Calu3 (cell line): Measurements from ENCODE around the gene ZNF791. TPM values are rescaled to one million over a fixed set of nuclear protein-coding genes. Genes with fewer than 3 reads are reported as not detected.

Experiments used
- BruUV-seq: library from RNA; stranded (reverse); fragments of 400-500 nt; replicated peaks from 2 replicates; lab custom pipeline; 2021; lab: Mats Ljungman, UMichigan
- CTCF ChIA-PET: fragments of 300-600 bp; sonication (Branson Sonifier 250); formaldehyde crosslinking; loops from one replicate; lab custom pipeline; 2022; ENCODE audit warnings: antibody characterized with exemption; lab: Charles Lee
- DNase-seq: peaks from one replicate; pipeline ENCODE4 v3.0.0; 2022
- H3K27ac Mint-ChIP-seq: one replicate; pipeline ENCODE4 v1.8.0; 2022; ENCODE audit warnings: mixed read lengths; ENCODE audit not compliant: unreplicated experiment
- H3K27me3 Mint-ChIP-seq: one replicate; pipeline ENCODE4 v1.8.0; 2022; ENCODE audit warnings: mixed read lengths; ENCODE audit not compliant: unreplicated experiment
- H3K36me3 Mint-ChIP-seq: one replicate; pipeline ENCODE4 v1.8.0; 2022; ENCODE audit warnings: mild to moderate bottlenecking, moderate library complexity, mixed read lengths; ENCODE audit not compliant: insufficient read depth, unreplicated experiment
- H3K4me1 Mint-ChIP-seq: one replicate; pipeline ENCODE4 v1.8.0; 2022; ENCODE audit warnings: mild to moderate bottlenecking, low read depth, mixed read lengths; ENCODE audit not compliant: unreplicated experiment
- H3K4me3 Mint-ChIP-seq: one replicate; pipeline ENCODE4 v1.8.0; 2022; ENCODE audit warnings: mild to moderate bottlenecking, low read depth, moderate library complexity, mixed read lengths; ENCODE audit not compliant: unreplicated experiment
- H3K9me3 Mint-ChIP-seq: one replicate; pipeline ENCODE4 v1.8.0; 2022; ENCODE audit warnings: low read depth, mixed read lengths; ENCODE audit not compliant: unreplicated experiment
- intact Hi-C: fragments of 100-400 bp; cut with micrococcal nuclease; formaldehyde crosslinking; loops from one replicate; pipeline ENCODE4 v1.10.0; 2022; ENCODE audit not compliant: unreplicated experiment
- total RNA-seq: library from RNA; stranded (reverse); gene quantifications from 2 replicates; pipeline ENCODE4 v1.2.3, GENCODE V29; 2022
- TF ChIP-seq, protein P1 (sequence below): fragments of 200-600 bp; IDR thresholded peaks from one replicate; pipeline ENCODE4 v1.8.0; 2022; ENCODE audit warnings: antibody characterized with exemption; ENCODE audit not compliant: unreplicated experiment

Gene ZNF791
- total RNA-seq, 1 experiment from 2014 or later: 15.8 TPM

DNA sequence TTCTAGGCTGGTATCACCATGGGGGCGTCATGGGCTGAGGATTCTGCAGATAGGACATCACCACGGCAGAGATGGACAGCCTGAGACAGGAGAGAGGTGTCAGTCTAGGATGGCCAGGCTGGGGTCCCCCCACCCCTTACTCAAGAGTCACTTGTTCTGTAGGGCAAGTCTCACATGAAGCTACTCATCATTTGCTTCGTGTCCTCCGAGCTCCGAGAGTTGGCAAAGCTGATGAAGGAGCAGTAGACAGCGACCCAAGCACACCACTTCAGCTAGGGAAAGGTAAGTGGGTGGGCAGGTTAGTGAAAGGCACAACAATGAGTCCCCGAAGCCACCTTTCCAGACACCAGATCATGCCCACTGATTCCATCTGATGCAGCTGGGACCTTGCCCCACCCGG, 57.6 kb downstream of the ZNF791 start:
- CTCF ChIA-PET: no interaction called here
- no TSS peak for BruUV-seq
- Mint-ChIP-seq H3K36me3 (peaks cover 56% of the 10 kb centered on the region), H3K4me3 (peak overlapping the region; percentile 88), H3K27ac (no peak overlapping the region), H3K4me1 (peaks cover 8% of the 10 kb centered on the region), H3K27me3 (no peaks in the 10 kb centered on the region), H3K9me3 (no peaks in the 10 kb centered on the region)
- TF ChIP-seq, protein P1, sequence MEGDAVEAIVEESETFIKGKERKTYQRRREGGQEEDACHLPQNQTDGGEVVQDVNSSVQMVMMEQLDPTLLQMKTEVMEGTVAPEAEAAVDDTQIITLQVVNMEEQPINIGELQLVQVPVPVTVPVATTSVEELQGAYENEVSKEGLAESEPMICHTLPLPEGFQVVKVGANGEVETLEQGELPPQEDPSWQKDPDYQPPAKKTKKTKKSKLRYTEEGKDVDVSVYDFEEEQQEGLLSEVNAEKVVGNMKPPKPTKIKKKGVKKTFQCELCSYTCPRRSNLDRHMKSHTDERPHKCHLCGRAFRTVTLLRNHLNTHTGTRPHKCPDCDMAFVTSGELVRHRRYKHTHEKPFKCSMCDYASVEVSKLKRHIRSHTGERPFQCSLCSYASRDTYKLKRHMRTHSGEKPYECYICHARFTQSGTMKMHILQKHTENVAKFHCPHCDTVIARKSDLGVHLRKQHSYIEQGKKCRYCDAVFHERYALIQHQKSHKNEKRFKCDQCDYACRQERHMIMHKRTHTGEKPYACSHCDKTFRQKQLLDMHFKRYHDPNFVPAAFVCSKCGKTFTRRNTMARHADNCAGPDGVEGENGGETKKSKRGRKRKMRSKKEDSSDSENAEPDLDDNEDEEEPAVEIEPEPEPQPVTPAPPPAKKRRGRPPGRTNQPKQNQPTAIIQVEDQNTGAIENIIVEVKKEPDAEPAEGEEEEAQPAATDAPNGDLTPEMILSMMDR: no peak
- intact Hi-C loops: loop anchor here (5.0 kb wide), 1 partner anchor 106 kb away; no protein-coding TSS in a partner anchor
- no peak for DNase-seq

DNA sequence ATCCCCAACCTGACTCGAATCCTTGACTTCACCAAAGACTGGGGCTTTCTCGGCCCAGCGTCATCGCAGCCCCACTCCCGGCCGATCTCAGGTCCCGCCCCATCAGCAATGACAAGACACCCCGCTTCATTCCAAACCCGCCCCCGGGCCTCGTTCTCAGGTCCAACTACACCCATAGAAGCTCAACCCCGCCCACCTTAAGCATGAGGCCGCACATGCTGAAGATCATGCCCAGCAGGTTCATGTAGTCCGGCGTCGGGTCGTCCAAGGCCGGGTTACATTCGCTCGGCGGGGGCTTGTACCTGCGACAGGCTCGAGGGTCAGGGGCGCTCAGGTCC, 58.2 kb downstream of the ZNF791 start:
- Mint-ChIP-seq H3K4me3 (peak overlapping the region; percentile 88), H3K4me1 (peaks cover 8% of the 10 kb centered on the region), H3K27ac (peak overlapping the region; percentile 95), H3K36me3 (peaks cover 59% of the 10 kb centered on the region), H3K27me3 (no peaks in the 10 kb centered on the region), H3K9me3 (no peaks in the 10 kb centered on the region)
- DNase-seq: peak; percentile 28
- intact Hi-C loops: loop anchor here (5.0 kb wide), 1 partner anchor 107 kb away; no protein-coding TSS in a partner anchor
- CTCF ChIA-PET: interaction anchor here (0.6 kb wide), 1 partner anchor 152 kb away, joined by 4 read pairs; no protein-coding TSS in a partner anchor
- TF ChIP-seq, protein P1: no peak
- TSS peak; percentile 62 for BruUV-seq

DNA sequence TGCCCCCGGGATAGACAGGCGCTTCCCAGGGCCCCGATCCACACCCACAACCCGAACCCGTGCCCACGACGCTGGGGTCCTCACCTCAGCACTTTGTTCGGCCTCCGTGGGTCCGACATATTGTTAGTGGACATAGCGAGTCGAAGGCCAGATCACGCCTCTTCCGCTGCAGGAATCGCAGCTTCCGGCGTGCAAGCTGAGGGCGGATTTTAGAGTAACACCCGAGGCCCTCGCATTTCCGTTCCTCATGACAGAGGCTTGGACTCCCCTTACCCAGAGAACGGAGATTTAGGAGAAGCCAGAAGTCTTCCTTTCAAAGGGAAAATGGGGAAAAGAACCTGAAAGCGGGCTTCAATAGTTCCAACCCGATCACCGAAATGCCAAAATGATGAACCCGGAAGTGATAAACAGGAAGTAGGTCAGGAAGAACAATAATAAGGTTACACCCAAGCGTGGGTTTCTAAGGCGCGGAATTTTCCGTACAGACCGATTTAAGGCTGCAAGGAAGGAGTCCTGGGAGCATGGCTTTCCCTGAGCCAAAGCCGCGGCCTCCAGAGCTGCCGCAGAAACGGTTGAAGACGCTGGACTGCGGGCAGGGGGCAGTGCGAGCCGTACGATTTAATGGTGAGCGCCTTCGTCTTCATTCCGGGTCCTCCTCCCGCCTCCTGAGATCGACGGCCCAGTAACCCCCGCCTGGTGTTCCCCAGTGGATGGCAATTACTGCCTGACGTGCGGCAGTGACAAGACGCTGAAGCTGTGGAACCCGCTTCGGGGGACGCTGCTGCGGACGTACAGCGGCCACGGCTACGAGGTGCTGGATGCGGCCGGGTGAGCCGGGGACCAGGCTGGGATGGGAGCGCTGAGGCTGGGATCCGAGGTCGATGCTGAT, 58.8 kb downstream of the ZNF791 start:
- TF ChIP-seq, protein P1: no peak
- intact Hi-C loops: loop anchor here (5.0 kb wide), 2 partner anchors 107 to 172 kb away; no protein-coding TSS in a partner anchor
- CTCF ChIA-PET: interaction anchor here (0.6 kb wide), 2 partner anchors 151 to 521 kb away, joined by 4 to 6 read pairs; no protein-coding TSS in a partner anchor
- Mint-ChIP-seq H3K9me3 (no peaks in the 10 kb centered on the region), H3K27me3 (no peaks in the 10 kb centered on the region), H3K4me3 (peak overlapping the region; percentile 88), H3K27ac (peak overlapping the region; percentile 95), H3K36me3 (peaks cover 64% of the 10 kb centered on the region), H3K4me1 (peaks cover 8% of the 10 kb centered on the region)
- TSS peak; percentile 56 for BruUV-seq
- peak; percentile 65 for DNase-seq

DNA sequence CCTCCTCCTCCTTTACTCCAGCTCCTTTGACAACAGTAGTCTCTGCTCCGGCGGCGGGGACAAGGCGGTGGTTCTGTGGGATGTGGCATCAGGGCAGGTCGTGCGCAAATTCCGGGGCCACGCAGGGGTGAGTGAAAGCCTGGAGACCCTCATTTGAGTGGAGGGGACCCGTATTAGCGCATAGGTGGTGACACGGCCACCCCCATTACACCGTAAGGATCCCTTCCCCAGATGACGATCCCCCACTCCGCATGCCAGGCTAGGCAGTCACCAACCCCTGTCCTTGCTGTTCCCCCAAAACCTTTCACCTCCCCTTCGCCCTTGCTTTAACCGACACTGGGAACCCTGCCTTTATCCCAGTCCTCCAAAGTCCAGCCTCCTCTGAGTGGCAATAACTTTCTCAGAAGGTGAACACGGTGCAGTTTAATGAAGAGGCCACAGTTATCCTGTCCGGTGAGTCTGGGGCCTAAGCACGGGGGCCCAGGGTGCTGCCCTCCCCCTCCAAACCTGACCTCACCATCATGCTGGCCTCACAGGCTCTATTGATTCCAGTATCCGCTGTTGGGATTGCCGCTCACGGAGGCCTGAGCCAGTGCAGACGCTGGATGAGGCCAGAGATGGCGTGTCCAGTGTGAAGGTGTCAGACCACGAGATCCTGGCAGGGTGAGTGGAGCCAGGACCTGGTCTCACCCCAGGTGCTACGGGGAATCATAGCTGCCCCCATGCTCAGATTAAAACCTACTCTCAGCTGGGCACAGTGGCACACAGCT, 59.6 kb downstream of the ZNF791 start:
- no TSS peak for BruUV-seq
- H3K27ac Mint-ChIP-seq: peak overlapping the region; percentile 95
- no peaks in the 10 kb centered on the region for H3K27me3 Mint-ChIP-seq
- peaks cover 8% of the 10 kb centered on the region for H3K4me1 Mint-ChIP-seq
- intact Hi-C loops: loop anchor here (5.0 kb wide), 1 partner anchor 173 kb away; no protein-coding TSS in a partner anchor
- no peak for DNase-seq
- peak overlapping the region; percentile 88 for H3K4me3 Mint-ChIP-seq
- peaks cover 66% of the 10 kb centered on the region for H3K36me3 Mint-ChIP-seq
- CTCF ChIA-PET: interaction anchor here (0.6 kb wide), 1 partner anchor 521 kb away, joined by 6 read pairs; no protein-coding TSS in a partner anchor
- no peaks in the 10 kb centered on the region for H3K9me3 Mint-ChIP-seq
- TF ChIP-seq, protein P1: no peak
